EH (cell line): ENCODE data around the gene ATP10A.
"Not testable (repeated sequence)": the region's sequence is repeated elsewhere in the genome, so short reads cannot be mapped to it uniquely, and the experiment has no call there.

Experiments
- DNase-seq: peaks from one replicate; pipeline ENCODE4 v3.0.0-alpha.2; 2015; ENCODE audit warnings: low read depth

ATP10A gene

DNA sequence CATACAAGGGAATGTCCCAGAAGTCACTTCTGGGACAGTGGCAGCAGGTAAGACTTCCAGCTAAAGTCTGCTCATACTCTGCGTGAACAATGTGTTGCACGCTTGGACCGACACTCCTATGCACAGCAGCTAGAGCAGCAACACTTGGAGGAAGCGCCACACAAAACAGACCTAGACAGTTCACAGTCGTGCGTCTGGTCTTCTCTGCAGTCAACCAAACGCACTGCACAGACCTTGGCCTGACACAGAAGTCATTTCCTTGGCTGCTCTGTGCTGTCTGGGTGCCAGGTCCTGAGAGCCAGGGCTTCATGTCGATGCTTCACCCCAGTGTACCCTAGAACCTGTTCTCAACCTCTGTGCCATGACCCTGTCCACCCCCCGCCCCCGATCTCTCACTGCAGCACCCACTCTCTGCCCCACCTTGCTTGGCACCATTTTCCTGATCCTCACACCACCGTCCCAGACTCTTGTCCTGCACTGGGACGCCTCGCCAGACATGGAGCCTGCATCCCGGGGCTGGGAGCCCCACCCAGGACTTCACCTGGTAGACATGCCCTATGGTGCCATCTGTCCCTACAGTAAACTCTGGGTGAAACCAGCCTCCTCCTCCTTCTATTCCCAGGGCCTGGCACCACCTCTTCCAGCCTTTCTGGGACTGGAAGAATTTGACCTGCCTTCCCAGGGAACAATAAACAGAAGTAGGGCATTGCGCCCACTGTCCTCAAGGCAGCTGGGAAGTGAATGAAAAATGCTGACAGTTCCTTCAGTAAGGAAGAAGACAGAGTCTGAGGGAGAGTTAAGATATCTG, 3.1 kb downstream of the ATP10A start:
- peak; percentile 62 for DNase-seq

DNA sequence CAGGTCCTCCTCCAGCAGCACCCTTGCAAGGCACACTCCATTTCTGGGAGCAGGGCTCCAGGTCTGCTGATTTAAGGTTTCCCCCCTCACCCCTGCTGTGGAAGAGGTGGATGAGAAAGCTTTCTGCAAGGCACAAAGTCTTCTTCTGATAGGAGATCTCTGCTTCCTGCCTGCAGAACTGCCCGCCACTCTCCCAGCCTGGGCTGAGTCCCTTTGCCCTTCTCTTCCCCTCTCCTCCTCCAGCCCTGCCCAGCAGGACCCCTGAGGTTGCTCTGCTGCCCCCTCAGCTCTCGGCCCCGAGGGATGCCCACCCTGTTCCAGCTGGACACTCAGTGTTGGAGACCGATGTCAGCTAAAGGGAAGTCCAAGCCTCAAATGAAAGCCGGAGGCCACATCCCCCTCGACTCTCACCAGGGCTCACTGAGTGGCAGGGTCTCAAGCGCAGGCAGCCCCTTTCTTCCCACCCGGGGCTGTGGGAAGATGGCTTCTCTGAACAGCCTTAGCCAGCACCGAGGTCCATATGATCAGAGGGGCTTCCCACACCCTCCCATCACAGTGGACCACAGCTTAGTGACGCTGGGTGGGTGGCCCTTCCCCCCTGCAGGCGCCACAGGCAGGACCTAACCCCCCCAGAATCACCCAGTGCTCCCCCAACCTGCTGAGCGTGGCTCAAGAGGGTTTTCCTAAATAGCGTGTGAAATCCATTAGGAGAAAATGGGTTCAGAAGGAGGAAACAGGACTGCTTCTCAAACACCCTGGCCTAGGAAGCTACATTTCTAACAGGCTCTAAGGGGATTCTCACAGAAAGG, 4.0 kb downstream of the ATP10A start:
- DNase-seq: no peak

DNA sequence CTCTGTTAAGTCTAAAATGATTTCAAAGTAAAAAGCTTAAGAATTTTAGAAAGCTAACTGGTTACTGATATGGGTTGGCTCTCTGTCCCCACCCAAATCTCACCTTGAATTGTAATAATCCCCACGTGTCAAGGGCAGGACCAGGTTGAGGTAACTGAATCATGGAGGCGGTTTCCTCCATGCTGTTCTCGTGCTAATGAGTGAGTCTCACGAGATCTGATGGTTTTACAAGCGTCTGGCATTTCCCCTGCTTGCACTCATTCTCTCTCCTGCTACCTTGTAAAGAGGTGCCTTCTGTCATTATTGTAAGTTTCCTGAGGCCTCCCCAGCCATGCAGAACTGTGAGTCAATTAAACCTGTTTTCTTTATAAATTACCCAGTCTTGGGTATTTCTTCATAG, 7.1 kb downstream of the ATP10A start:
- not testable (repeated sequence) for DNase-seq

DNA sequence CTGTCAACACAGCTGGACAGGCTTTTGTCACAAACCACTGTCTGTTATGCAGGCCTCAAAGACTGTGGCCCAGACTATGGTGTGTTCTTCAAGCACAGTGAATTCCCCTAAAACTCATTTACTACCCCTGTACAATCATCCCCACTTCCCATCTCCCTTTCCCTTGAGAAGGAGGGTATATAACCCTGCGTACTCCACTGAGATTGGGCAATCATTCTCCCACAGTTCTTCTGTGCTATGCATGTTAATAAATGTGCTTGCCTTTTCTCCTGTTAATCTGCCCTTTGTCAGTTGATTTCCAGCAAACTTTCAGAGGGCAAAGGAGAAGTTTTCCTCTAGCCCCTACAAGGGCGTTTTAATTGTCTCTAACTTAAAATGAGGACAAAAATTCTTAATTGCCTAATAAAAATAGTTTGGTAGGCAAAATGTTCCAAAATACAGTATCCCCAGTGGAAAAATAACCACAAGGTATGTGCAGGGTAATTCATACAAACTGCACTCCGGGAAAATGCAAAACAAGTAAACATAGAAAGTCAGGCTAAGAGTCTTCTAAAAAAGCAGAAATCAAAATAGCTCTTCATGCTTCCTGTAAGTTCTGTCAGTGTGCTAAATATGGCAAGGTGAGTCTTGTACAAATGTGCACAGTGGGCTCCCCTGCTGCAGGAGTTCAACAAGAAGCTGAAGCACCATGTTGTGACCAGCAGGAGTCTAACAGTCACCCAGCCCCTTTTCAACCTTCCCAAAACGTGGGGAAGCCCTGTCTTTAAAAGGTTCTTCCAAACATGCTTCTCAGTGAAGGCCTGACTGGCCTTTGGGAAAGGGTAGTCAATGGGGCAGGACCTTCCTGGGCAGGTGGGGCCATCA, 10.2 kb downstream of the ATP10A start:
- peak; percentile 67 for DNase-seq

DNA sequence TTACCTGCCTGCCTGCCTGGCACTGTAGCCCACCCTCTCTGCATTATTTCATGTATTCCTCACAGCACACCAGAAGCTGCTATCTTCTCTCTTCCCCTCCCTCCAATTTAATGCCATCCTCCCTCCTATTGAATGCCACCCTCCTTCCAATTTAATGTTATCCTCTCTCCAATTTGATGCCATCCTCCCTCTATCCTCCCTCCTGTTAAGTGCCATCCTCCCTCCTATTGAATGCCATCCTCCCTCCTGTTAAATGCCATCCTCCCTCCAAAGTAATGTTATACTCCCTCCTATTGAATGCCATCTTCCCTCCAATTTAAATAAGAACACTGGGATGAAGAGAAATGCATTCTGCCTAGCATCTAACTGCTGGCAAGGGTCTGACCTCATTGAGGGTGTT, 11.1 kb downstream of the ATP10A start:
- DNase-seq: no peak

DNA sequence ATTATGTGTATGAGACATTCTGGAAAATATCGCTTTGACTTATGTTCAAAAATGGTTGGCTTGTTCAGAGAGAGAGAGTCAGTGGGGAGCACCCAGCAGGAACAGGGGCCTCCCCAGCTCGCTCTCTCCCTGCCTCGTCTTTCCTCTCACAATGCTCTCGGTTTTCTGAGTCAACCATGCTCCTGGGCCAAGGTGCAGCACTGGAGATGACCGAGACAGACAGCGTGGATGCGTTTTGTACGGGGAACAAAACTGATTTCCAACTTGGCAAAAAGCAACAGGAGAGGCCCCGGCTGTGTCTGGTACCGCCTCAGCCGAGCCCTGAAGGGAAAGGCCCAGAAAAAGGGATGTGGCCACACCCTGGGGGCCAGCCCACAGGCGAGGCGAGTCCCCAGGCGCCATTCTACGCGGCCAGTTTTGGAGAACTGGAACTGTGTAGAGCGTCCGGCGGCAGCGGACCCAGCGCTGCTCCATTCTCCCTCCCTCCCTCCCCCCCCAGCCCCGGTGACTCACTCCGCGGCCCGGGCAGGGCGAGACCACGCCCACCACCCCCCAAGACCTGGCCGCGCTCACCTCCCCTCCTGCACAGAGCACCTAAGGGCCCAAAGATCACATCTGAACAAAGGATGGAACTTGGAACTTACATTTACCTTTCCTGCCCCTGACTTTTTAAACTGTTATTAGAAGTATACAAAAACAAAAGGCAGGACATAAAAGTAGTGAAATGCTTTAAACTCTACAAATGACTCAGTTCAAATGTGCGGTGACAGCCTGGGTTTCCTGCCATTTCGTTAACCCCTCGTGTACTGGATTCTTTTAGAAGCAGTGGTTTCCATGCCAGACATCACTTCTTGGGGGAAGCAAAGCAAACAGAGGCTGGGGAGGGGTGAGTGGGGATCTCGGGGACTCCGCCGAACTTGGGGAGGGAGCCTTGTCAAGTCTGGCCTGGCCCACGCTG, 12.7 kb downstream of the ATP10A start:
- peak; percentile 92 for DNase-seq

DNA sequence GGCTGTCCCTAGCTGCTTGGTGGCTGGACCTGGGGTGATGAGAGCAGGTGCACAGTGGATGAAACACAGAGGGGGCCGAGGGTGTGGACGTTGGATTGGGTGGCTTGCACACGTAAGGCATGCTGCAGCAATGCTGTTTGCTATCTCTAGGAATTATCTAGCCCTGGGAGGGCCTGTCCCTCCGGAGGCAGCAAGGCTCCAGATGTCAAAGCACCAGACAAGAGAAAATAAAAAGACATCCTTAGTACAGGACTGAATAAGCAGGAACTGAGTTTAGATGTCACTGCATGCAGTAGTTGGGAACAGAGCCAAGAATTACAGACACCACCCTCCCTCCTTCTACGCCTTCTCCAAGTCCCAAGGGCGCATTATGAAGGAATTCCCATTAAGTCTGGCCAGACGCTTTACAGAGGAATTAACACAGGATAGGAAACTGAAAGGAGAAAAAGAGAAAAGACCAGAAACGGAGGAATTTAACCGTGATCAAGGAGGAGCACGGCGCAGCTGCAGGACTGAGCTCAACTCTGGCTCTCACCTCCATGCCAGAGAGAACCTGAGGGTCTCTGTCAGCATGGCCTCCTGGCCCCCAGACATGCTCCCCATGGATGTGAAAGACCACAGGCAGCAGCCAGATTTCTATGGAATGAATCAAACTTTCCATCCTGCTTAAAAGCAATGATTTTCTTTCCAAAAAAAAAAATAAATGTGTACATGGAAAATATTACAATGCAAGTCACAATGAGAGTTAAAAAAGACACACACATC, 13.8 kb downstream of the ATP10A start:
- peak; percentile 97 for DNase-seq

- no peak for DNase-seq
Observed at GRCh38 chr15:25848784-25849156, 14.4 kb downstream of the ATP10A start.

GRCh38 chr15:25848325-25848724, 14.8 kb downstream of the ATP10A start:
- DNase-seq: no peak

DNA sequence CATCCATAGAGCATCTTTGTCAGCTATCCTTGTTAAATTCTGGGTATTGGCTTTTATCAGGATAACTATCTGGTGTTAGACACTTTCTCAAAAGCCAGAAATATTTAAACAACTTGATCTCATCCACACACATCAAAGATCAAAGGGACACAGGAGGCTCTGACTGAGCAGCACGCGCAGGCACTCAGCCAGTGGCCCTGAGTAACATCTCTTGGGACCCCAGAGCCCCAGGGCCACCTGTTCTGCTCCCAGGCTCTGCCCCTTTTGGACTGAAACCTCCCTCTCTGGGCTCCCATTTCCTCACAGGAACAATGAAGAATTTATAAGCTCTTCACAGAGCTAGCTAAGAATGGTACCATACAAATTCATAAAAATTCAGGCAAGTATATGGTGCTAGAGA, 16.1 kb downstream of the ATP10A start:
- no peak for DNase-seq

- DNase-seq: no peak
Observed at GRCh38 chr15:25846377-25846776, 16.8 kb downstream of the ATP10A start.

GRCh38 chr15:25844981-25845680, 18.0 kb downstream of the ATP10A start:
- DNase-seq: no peak

DNA sequence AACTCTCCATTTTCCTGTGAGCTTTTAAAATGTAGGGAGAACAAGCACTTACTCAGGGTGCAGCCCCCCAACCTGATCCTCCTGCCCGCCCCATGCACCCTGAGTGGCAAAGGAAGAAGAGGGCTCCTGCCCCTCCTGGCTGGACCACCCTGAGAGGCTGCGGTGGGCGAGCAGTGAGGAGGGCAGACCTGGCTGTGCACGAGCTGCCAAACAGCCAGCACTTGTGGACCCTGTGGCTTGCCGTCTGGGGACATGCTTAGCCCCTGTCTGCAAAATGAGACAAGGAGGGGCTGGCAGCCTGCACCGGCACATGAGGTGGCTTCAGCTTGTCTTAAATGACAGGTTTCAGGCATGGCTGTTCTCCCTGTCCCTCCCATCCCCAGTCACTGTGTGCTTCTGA, 18.6 kb downstream of the ATP10A start:
- DNase-seq: no peak

DNA sequence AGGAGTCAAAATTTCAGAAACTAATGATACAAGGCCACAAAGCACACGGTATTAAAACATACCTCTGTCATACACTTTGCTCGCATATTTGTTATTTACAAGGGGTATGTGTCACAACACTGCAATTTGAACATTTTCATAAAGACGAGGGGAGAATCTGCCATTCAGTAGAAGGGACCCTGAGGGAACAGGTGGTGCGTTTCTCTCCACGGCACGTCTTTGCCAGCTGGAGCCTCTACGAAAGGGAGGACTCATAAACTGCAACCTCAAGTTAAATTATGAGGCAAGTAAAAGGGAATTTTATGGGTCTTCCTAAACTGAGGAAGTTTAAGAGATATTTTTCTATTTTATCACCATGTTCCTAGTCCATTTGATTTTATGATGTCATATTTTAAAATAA, 19.1 kb downstream of the ATP10A start:
- no peak for DNase-seq

DNA sequence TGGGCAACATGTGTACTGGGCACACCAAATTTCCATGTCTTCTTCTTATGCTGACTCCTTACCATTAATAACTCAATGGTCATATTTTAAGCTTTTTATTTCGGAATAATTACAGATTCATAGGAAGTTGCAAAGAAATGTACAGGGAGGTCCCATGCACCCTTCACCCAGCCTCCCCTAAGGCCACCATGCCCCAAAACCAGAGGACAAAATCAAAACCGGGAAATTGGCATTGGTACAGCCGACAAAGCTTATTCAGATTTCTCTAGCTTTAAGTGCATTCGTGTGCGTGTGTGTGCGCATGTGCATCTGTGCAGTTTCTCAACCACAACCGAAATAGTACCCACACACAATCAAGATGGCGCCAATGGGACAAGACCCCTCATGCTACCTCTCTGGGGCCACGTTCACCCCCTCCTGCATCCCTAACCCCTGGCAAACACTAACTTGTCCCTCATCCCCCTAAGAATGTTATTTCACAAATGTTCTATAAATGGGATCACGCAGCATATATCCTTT, 23.4 kb downstream of the ATP10A start:
- DNase-seq: no peak

DNA sequence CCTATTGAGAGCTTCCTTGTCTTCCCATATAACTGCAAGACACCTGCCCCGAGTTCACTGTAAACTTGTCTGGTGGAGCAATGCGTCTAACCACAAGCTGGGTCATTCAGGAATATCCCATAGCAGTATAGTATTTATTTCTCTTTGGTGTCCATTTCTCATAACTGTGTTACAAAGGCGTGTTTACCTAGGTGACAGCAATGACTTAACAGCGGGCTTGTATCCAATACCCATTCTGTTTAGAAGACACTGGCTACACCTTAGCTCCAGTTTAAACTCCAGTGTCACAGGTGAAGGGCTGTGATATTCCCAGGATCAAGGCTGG, 24.3 kb downstream of the ATP10A start:
- DNase-seq: no peak

DNA sequence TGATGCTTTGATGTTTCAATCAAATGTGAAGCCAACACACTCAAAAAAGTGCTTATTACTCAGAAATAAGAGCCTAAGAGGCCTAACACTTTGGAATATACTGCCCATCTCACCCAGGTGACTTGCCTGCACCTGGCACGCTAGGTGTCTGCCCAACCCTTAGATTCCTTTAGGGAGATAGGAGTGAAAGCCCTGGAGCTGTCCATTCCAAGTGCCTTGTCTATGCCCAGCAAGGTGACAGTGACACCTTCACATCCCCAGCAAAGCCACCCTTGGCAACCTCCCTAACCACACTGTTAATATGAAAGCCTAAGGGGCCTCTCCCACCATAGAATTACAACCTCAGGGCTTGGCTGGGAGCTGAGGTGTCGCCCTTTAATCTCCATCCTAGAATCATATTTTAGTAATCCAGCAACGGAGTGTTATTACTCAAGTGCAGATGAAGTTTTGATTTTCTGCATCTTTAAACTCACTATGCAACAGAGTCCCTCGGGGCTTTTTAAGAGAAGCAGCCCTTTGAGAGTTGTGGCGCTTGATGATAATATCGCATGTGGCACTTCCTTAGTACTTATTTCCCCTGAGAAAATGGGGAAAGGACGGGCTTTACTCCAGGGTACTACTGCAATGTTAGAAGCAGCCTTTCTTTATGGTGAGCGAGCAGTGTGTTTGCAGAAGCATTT, 24.8 kb downstream of the ATP10A start:
- DNase-seq: no peak

GRCh38 chr15:25832158-25832557, 31.0 kb downstream of the ATP10A start:
- DNase-seq: peak; percentile 24

DNA sequence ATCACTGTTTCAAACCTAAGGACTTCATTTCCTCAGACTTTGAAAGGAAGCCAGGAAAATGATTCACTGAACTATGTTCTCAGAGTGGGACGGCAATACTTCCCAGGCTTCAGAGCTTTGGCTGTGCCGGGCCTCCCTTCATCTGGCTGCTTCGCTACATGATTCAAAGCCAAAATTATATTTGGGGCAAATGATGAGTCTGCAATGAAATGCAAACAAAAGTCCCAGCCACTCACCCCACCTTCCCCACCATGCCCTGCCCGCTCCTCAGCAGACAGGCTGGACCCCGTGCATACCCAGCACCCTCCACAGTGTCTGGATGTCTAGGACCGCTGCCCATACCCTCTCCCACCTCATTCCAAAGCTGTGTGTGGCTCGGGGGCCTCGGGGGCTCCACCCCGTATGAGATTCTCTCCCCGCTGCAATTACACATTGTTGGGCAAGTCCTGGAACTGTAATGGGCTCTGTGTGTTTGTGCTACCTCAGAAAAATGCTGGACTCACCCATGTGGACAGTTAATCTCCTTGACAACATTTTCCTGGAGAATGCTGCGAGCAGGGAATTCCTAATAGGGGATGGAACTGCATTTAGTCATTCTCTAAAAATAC, 32.2 kb downstream of the ATP10A start:
- DNase-seq: peak; percentile 98
